HL-60 (cell line): ENCODE measurements around the gene SCGB2B2.

Experiments used
- DNase-seq, 2 experiments: peaks; one replicate each; pipeline ENCODE4 v3.0.0-alpha.2; 2010 to 2020; ENCODE audit warnings: low read depth in 1 of 2, low spot score in 1 of 2
- H3K27ac ChIP-seq: fragments of 250-450 bp; sonication (Bioruptor Pico); replicated peaks from 2 replicates; pipeline ENCODE4 v1.5.1; 2020; ENCODE audit warnings: mild to moderate bottlenecking, moderate library complexity
- H3K27me3 ChIP-seq: fragments of 250-450 bp; sonication (Bioruptor Pico); 2 replicates; pipeline ENCODE4 v1.5.1; 2021; ENCODE audit warnings: mild to moderate bottlenecking, moderate library complexity; ENCODE audit not compliant: insufficient read depth, poor library complexity, severe bottlenecking
- H3K4me3 ChIP-seq: replicated peaks from 2 replicates; pipeline ENCODE4 v1.5.1; 2011; ENCODE audit warnings: mild to moderate bottlenecking, control low read depth, low read length; ENCODE audit not compliant: insufficient read depth
- GABPA ChIP-seq: IDR thresholded peaks from 2 replicates; pipeline ENCODE4 v1.6.1; 2012; ENCODE audit warnings: low read depth
- POLR2AphosphoS5 ChIP-seq: IDR thresholded peaks from 2 replicates; pipeline ENCODE4 v1.6.1; 2012; ENCODE audit warnings: low read depth
- REST ChIP-seq: IDR thresholded peaks from 2 replicates; pipeline ENCODE4 v1.6.1; 2012; ENCODE audit warnings: low read depth; ENCODE audit not compliant: insufficient replicate concordance
- SPI1 ChIP-seq: IDR thresholded peaks from 2 replicates; pipeline ENCODE4 v1.6.1; 2012; ENCODE audit warnings: low read depth, mild to moderate bottlenecking, borderline replicate concordance
- TF ChIP-seq, protein P1 (sequence below): IDR thresholded peaks from one replicate; pipeline ENCODE4 v1.5.1; 2011; ENCODE audit warnings: low read length, control low read depth, inconsistent platforms; ENCODE audit not compliant: insufficient read depth

Gene SCGB2B2

DNA sequence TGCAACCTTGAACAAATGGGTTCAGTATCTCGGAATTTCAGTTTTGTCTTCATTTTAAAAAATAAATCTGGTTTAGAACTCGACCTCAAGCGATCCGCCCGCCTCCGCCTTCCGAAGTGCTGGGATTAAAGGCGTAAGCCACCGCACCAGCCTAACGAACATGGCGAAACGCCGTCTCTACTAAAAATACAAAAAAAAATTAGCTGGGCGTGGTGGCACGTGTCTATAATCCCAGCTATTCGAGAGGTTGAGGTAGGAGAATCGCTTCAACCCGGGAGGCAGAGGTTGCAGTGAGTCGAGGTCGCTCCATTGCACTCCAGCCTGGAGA, 1.1 kb upstream of the SCGB2B2 start:
- H3K27ac ChIP-seq, result peak overlapping the region; percentile 96
- H3K4me3 ChIP-seq, result peak overlapping the region; percentile 55
- TF ChIP-seq, protein P1, sequence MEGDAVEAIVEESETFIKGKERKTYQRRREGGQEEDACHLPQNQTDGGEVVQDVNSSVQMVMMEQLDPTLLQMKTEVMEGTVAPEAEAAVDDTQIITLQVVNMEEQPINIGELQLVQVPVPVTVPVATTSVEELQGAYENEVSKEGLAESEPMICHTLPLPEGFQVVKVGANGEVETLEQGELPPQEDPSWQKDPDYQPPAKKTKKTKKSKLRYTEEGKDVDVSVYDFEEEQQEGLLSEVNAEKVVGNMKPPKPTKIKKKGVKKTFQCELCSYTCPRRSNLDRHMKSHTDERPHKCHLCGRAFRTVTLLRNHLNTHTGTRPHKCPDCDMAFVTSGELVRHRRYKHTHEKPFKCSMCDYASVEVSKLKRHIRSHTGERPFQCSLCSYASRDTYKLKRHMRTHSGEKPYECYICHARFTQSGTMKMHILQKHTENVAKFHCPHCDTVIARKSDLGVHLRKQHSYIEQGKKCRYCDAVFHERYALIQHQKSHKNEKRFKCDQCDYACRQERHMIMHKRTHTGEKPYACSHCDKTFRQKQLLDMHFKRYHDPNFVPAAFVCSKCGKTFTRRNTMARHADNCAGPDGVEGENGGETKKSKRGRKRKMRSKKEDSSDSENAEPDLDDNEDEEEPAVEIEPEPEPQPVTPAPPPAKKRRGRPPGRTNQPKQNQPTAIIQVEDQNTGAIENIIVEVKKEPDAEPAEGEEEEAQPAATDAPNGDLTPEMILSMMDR, result no peak
- no peak for TF ChIP-seq REST
- TF ChIP-seq GABPA, result no peak
- no peak for TF ChIP-seq SPI1
- TF ChIP-seq POLR2AphosphoS5, result no peak

GRCh38 chr19:34677386-34678084, 576 bp upstream of the SCGB2B2 start, which contains the start of gene ZNF302:
Gene ZNF302 (plus strand): TSS chr19:34677678. CDS start chr19:34678805, 1,127 bp downstream.
- DNase-seq, result peak; percentile 91 to 97
- TF ChIP-seq REST (no peak), POLR2AphosphoS5 (peak; percentile 70; the same call in 1 of the 2 replicates), SPI1 (no peak; the same call in 1 of the 2 replicates)
- TF ChIP-seq, protein P1, result no peak
- H3K27ac ChIP-seq, result peak within 1 kb of the TSS; percentile 96
- H3K27me3 ChIP-seq, result no peaks in the 10 kb centered on the region
- H3K4me3 ChIP-seq, result peak within 1 kb of the TSS; percentile 55

More for the DNA sequence above, 1.1 kb upstream of the SCGB2B2 start:
- DNase-seq, result no peak
- no peaks in the 10 kb centered on the region for H3K27me3 ChIP-seq

GRCh38 chr19:34675919-34676318, 1.0 kb downstream of the SCGB2B2 start:
- Histone ChIP-seq H3K4me3 (no peak overlapping the region), H3K27me3 (no peaks in the 10 kb centered on the region), H3K27ac (no peak overlapping the region)
- DNase-seq, result no peak
- TF ChIP-seq GABPA (no peak), SPI1 (no peak), REST (no peak), POLR2AphosphoS5 (no peak)
- TF ChIP-seq, protein P1, result no peak
